GM21529 (cell line): Measurements from ENCODE around the gene PNLIPRP1.

Experiments
- ATAC-seq: cut with Tn5 transposase; IDR thresholded peaks from one replicate; pipeline ENCODE4 v1.9.1; 2021; ENCODE audit not compliant: unreplicated experiment

Gene PNLIPRP1

DNA sequence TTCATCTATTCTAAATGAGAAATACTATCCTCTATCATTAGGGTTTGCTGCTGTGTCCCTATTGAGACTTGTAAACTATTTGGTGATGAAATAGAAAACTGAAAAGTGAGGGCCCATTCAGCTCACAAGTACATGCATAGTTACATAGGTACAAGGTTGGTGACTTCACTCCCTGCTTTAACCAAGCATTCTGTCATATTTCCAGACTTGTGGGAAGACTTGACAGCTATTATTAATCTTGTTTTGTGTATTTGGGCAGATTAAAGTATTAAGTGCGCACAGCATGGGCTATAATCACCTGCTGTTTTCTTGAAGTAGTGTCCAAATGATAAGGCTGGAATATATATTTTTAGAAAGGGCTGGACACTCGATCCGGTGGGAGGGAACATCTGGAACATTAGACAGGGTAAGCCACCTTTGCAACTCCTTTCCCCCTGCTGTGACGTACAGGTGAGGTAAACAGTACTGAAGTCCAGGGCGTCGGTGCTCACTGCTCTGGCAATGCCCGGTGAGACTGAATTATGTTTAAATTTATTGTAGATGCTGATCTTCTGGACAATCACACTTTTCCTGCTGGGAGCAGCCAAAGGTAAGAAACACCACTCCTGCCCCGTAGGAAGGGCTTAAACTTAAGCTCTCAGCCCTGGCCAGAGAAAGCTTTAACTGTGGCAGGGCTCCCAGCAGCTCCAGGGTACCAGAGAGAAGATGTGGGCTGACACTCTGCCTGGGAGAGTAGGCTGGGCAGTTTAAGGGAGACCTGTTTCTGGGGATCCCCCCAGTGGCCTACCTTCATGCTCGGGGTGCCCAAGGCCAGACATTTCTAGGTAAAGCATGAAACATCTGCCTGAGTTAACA lies at the start of gene PNLIPRP1:
Gene PNLIPRP1, plus strand, starts transcription at position 370 of the 855 bp plus-strand sequence. Its CDS starts 171 bp downstream, at position 541.
- no peak for ATAC-seq

DNA sequence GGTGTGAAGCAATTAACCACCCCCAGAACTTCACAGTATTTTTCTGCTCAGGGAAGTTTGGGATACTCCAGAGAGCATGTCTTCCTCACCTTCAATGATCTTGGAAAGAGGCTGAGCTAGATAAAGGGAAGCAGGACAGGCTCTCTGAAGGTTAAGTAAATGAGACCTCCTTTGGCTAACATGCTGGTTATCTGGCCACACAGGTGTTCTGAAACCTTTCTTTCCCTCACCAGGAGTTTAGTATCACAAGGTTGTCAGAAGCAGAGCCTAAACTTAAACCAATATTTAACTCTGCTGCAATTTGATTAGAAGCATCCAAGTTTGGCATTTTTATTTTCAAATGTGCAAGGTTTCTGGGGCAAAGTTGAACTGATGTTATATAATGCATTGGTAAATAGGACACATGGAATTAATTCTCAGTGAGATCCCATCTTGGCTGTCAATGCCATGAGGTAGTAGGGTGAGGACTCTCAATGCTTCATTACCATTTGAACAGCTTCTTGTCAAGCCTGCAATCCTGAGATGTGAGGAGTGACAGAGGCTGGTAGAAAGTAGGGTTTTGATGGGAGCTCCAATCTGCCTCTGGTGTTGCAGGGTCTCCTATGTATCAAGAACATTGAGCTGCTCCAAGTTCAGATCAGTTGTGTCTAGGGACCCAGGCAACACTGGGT lies 48.6 kb upstream of the PNLIPRP1 start:
- no peak for ATAC-seq

DNA sequence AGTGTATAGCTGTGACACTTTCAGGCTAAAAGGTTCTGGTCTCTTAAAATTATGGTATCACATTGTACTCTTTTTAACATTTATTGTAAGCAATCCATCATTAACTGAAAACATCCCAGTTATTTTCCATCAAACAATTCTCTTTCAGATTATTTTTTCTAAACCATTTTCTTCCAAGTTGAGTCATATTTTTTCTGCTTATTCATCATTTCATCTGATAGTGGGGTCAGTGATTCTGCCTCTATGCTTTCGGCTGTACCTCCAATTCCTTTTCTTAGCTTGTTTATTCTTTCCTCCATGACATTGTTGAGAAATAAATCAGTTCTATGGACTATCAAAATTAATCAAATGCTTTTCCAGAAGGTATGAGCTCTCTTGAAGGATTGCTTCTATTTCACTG lies 45.6 kb upstream of the PNLIPRP1 start:
- ATAC-seq, result no peak

DNA sequence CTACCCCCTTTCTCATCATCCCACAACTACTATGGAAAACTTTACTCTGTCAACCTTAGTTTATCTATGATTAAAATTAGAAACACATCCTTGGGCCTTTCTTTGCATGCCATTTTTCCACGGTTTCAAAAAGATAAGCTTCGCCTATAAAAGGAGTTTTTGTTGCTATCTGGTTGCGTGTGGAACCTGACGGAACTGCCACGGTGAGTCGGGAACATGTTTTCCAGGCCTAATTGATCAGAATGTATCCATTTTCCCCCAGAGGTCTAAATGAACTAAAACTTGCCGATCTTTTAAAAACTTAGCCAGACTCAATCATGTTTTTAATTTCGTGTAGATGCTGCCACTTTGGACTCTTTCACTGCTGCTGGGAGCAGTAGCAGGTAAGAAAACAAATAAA lies 45.0 kb upstream of the PNLIPRP1 start, which contains the start of gene PNLIP:
Gene PNLIP, plus strand, starts transcription at position 176 of the 400 bp plus-strand sequence. Its CDS starts 162 bp downstream, at position 338.
- no peak for ATAC-seq

DNA sequence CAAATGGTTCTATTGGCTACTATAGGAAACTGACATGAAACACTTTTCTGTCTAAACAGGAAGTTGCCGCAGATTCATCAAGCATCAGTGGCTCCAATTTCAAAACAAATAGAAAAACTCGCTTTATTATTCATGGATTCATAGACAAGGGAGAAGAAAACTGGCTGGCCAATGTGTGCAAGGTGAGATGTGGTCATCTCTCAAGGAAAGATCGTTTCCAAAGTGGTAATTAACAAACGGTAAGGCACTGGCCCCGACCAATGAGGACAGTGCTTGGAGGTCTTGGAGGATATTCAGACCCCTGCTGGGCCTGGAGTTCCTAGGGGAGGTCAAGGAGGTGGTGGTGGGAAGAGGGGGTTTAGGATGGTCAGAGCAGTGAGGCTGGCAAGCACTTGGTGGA lies 42.5 kb upstream of the PNLIPRP1 start:
- ATAC-seq, result no peak

DNA sequence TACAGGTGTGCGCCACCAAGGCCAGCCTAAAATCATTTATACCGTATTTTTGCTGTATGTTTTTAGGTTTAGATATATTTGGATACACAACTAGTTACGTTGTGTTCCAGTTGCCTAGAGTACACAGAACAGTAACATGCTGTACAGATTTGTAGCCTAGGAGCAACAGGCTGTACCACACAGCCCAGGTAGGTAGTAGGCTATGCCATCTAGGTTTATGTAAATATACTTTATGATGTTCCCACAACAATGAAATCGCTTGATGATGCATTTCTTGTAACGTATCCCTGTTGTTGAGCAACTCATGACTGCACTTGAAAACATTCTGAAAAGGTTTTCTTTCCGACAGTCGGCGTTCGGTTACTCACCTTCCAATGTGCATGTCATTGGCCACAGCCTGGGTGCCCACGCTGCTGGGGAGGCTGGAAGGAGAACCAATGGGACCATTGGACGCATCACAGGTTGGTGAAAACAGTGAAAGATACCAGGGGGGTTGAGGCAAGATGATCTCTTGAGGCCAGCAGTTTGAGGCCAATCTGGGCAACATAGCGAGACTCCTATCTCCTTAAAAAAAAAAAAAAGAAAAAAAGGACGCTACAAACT lies 37.3 kb upstream of the PNLIPRP1 start:
- ATAC-seq, result no peak

DNA sequence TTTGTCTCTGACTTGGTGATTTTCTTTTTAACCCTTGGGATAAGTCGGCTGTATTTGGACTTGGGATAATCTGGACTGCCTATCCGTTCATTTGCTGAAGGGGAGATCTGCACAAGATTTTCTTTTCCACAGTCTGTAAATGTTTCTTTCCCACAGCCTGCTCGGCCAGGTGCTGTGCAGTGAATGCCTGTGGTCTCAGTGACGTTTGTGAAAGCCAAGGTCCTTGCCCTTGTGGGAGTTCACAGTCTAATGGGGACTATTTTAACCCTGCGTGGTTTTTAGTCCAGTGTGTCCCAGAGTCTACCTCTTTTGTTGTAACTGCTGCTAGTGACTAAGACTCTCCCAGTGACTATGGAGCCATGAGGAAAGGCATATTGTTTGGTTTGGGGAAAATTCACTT lies 36.1 kb upstream of the PNLIPRP1 start:
- ATAC-seq, result no peak

DNA sequence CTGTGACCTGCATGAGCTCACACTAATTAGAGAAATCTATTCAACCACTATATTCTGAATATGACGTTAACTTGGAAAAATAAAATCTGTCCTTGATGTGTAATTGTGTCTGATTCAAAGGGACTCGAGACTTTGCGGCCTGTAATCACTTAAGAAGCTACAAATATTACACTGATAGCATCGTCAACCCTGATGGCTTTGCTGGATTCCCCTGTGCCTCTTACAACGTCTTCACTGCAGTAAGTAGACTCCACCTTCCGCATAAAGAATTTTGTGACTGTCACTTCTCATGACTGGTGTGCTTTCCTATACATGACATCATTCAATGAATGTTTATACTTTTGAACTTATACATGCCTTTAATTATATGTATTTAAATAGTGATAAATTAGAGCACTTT lies 34.9 kb upstream of the PNLIPRP1 start:
- ATAC-seq, result no peak

DNA sequence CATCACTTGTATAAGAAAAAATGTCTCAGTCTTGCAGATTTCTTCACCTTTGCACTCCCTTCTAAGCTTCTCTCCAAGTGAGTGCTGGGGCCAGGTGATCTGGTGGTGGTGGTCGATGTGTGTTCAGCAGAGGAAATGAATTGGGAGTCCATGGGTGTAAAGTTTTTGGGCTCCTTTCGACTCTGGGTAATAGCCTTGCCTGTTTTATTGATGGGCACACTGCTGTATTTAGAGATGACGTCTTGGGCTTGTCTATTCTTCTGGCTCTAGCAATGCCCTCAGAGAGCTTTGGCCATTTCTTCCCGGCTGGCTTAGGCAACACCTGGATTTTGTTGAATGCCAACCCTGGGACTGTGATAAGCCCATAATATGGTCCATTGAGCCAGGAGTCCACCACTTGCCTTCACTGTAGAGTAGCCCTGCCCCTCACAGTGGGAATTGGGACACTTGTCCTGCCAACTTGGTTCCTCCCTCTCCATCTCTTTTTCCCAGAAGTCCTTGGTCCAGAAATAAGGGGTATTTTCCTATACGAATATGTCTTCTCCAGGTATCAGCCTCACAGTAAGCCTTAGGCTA lies 33.4 kb upstream of the PNLIPRP1 start:
- no peak for ATAC-seq

DNA sequence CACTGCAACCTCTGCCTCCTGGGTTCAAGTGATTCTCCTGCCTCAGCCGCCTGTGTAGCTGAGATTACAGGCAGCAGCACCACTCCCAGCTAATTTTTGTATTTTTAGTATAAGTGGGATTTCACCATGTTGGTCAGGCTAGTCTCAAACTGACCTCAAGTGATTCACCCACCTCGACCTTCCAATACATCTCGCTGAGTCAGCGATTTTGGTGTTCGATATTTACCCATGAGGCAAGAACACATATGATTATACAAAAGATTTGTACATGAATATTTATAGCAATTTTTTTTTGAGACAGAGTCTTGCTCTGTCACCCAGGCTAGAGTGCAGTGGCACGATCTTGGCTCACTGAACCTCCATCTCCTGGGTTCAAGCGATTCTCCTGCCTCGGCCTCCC lies 25.2 kb upstream of the PNLIPRP1 start:
- no peak for ATAC-seq

DNA sequence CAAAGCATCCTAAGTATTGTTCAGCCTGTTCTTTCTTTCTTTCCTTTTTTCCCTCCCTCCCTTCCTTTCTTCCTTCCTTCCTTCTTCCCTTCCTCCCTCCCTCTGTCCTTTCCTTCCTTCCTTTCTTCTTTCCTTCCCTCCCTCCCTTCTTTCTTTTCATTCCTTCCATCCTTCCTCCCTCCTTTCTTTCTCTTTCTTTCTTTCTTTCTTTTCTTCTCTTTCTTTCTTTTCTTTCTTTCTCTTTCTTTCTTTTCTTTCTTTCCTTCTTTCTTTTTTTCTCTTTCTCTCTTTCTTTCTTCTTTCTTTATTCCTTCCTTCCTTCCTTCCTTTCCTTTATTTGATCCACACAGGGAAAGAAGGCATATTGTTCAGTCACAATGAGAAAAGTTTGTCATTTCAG lies 23.8 kb upstream of the PNLIPRP1 start:
- no peak for ATAC-seq

DNA sequence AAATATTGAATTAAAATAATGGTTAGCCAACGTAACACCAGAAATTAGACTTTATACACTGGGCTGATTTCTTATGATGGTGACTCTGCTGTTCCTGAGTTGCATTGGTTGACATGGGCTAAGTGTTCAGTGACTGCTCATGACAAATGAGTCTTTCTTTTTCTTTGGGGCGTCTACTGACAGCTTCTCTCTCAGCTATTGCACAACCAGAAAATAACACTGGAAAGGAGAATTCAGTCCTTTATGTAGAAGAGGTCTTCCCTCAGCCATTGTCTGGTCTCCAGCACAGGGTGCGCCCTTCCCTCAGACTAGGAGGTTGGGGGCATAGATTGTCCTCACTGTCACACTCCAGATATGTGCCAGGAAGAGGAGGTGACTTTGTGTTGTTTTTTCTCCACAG lies 23.4 kb upstream of the PNLIPRP1 start:
- ATAC-seq, result no peak

DNA sequence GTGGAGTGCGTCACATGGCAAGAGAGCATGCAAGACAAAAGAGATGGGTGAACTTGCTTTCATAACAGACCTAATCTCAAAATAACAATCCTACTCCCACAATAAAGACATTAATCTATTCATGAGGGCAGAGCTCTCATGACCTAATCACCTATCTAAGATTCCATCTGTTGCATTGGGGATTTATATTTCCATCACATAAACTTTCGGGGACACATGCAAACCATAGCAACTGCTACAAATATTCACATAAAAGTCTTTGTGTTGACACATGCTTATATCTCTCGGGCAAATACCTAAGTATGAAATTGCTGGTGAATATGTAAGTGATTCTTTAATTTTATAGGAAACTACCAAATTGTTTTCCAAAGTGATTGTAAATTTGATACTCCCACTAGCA lies 16.0 kb upstream of the PNLIPRP1 start:
- ATAC-seq, result no peak

DNA sequence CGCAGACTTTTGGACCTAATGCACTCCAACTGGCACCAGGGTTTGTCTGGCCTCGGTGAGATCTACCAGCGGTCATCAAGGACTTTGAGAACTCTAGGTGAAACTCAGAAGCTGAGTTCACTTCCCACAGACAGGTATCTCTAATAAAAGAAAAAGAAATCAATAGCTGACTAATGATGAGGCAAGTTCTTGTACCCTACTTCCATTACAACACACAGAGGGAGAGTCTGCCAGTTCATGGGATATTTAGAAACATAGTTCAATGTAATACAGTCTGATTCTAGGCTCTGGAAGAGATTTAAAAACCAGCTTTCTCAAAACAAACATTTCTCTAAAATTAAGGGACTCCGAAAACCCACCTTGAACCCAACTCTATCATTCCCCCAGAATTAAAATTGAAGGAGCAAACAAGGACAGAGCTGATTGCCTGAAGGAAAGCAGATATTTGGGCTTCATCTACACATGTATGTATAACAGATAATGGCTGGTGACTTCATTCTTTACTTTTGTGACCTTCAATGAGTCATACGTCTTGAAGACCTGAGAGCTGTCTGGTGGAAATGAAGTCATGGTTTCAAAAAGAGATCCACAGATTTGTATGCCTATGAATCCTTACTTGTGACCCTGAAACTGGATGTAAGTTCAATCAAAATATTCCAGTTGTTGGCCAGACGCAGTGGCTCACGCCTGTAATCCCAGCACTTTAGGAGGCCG lies 2.7 kb upstream of the PNLIPRP1 start:
- ATAC-seq, result no peak

DNA sequence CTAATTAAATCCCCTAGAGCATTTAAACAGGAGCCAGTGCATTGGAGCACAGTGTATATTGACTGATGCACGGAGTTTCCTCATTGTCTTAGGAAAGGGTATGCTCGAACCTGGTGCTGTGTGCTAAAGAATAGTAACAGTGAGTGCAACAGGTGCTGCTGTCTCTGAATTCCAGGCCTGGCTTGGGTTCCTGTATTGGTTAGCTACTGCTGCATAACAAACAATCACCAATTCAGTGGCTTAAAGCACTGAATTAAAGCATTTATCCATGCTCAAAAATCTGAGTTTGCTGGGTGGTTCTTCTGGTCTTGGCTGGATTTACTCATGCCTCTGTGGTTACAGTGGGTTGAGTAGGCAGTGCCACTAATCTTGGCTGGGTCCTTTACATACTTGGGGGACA lies 1.8 kb upstream of the PNLIPRP1 start:
- no peak for ATAC-seq

DNA sequence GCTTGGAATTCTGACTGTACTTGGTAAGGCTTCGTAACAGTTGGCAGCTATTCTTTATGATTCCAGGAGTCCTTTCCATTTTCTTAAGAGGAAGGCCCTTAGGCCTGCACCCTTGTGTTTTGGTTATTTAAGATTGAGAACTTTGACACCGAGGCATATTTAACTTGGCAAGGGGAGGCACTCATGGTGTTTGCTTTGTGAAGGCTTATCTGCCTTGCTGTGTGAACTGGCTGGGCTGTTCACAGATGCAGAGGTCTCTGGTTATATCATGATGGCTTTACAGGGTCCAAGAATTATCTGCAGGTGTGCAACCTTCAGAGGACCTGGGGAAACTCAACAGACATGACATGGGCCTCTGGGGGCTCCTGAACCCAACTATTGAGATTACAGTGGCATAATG lies 833 bp upstream of the PNLIPRP1 start:
- no peak for ATAC-seq

DNA sequence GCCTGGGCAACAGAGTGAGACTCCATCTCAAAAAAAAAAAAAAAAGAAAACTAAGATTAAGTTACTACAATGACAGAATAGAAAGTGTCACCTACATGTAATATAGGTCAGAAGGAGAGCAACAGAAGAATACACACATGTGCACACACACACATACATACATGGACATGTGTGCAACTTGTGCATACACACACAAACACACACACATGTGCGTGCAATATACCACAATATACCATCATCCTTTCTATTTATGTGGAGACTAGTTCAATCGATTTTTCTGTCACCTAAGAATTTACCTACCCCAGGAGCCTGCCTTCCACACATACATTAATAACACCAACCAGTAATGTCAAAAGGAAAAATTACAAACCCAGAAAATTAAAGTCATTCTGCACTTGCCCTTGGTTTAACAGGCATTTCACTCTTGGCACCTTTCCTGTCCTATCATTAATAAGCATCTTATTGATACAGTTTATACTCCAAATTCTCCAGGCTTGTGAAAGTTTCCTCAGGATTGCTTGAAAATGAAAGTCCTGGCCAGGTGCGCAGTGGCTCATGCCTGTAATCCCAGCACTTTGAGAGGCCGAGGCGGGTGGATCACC lies 2.5 kb downstream of the PNLIPRP1 start:
- ATAC-seq, result no peak

DNA sequence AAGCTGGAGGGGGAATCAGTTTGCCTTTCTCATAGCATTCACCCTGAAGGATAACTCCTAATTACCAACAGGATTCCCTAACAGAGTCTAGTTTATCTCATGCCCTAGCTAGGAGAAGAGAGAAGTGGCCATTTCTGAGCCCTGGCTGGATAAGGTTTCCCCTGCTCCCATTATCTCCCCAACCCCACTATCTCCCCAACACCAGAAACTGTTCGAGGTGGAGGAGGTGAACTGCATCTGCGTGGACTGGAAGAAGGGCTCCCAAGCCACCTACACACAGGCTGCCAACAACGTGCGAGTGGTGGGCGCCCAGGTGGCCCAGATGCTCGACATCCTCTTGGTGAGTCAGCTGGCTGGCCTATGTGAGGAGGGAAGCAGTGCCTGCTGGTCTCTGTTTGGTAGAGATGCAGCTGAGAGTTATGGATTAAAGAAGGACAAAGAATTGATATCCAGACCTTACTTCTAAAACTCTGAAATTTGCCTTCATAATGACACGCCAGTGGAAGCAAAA lies 3.8 kb downstream of the PNLIPRP1 start:
- no peak for ATAC-seq

DNA sequence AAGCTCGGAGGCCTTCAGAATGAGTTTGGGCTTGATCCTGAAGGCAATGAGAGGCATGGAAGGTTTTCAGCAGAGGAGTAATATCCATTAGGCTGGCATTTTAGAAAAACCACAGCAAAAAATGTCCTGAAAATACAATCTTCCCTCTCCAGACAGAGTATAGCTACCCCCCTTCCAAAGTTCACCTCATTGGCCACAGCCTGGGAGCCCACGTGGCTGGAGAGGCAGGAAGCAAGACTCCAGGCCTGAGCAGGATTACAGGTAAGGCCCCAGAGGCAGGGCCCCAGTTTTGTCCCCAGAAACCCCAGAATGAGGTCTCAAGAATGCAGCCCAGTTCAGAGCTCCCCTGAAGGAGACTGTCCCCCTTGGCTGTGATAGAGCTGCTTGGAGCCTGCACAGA lies 5.3 kb downstream of the PNLIPRP1 start:
- ATAC-seq, result no peak

DNA sequence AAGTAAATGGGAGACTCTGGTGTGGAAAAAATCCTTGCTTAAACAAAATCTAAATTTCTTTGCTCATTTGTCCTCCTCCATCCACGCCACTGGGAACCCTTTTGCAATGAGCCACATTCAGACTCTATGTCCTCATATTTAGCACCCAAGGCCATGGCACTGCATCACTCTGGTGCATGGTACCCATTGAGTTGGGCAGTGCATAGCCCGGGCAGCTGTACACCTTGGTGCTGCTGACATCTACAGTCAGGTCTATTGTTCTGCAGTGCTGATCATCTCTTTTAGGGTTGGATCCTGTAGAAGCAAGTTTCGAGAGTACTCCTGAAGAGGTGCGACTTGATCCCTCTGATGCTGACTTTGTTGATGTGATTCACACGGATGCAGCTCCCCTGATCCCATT lies 6.8 kb downstream of the PNLIPRP1 start:
- ATAC-seq, result no peak
